NB4 (cell line): ENCODE results near the gene GPX3.

Experiments used
- CTCF ChIP-seq: IDR thresholded peaks from one replicate; pipeline ENCODE4 v1.5.1; 2012; ENCODE audit warnings: low read depth, low read length
- MAX ChIP-seq: IDR thresholded peaks from 2 replicates; pipeline ENCODE4 v1.6.1; 2011; ENCODE audit warnings: low read depth, low read length
- MYC ChIP-seq: IDR thresholded peaks from 2 replicates; pipeline ENCODE4 v1.6.1; 2011; ENCODE audit warnings: low read depth, low read length
- POLR2A ChIP-seq: IDR thresholded peaks from 2 replicates; pipeline ENCODE4 v1.6.1; 2011; ENCODE audit warnings: mild to moderate bottlenecking; ENCODE audit not compliant: insufficient read length; ENCODE audit errors: extremely low read depth

- TF ChIP-seq MAX: no peak
- TF ChIP-seq POLR2A: no peak
- no peak for TF ChIP-seq CTCF
- TF ChIP-seq MYC: no peak
Measured at GRCh38 chr5:151048526-151048925, 28.1 kb downstream of the GPX3 start.
